ENCODE results near the gene CCDC71. TPM values are rescaled to one million over a fixed set of nuclear protein-coding genes. Genes with fewer than 3 reads are reported as not detected.

The CCDC71 gene
- total RNA-seq, 4 donors from 2014 or later: 15.6 to 31.2 (median 25.3) TPM

- WGBS, 2 donors (ENCODE audit: low coverage in 1 of 2): 100% methylated on average over 1 of the region's 9 CpGs; no CpG with 5 or more reads in 1 of the 2 donors
- peak overlapping the region in 3 of 4 donors; percentile 90 to 94 (median 92) for H3K27ac ChIP-seq
- no peak for TF ChIP-seq CTCF (IDR thresholded peaks at IDR 0.05)
- TF ChIP-seq POLR2A (IDR thresholded peaks at IDR 0.05): no peak
- no peak for TF ChIP-seq EP300 (IDR thresholded peaks at IDR 0.05)
- no peak for TF ChIP-seq POLR2AphosphoS5 (IDR thresholded peaks at IDR 0.05)
- H3K4me1 ChIP-seq: peaks cover 0 to 66% (median 29%) of the 10 kb centered on the region in 3 donors
- H3K4me3 ChIP-seq: peak overlapping the region in 1 of 2 donors; percentile 92
- no peak for ATAC-seq
- peaks cover 0 to 46% of the 10 kb centered on the region in 2 donors for H3K36me3 ChIP-seq
- no peaks in the 10 kb centered on the region for H3K9me3 ChIP-seq
- no peaks in the 10 kb centered on the region for H3K27me3 ChIP-seq
Measured at GRCh38 chr3:49174397-49174985, 8.4 kb upstream of the CCDC71 start.

GRCh38 chr3:49173792-49174170, 7.7 kb upstream of the CCDC71 start:
- no peak for ATAC-seq
- TF ChIP-seq CTCF (IDR thresholded peaks at IDR 0.05) (no peak), POLR2AphosphoS5 (IDR thresholded peaks at IDR 0.05) (no peak), EP300 (IDR thresholded peaks at IDR 0.05) (no peak), POLR2A (IDR thresholded peaks at IDR 0.05) (no peak)
- peak overlapping the region in 3 of 4 donors; percentile 90 to 94 (median 92) for H3K27ac ChIP-seq
- H3K36me3 ChIP-seq: peaks cover 0 to 46% of the 10 kb centered on the region in 2 donors
- H3K4me3 ChIP-seq: peak overlapping the region in 1 of 2 donors; percentile 92
- WGBS, 2 donors (ENCODE audit: low coverage in 1 of 2): 0% methylated on average over 1 of the region's 4 CpGs; no CpG with 5 or more reads in 1 of the 2 donors
- H3K27me3 ChIP-seq: no peaks in the 10 kb centered on the region
- H3K9me3 ChIP-seq: no peaks in the 10 kb centered on the region
- peaks cover 0 to 66% (median 29%) of the 10 kb centered on the region in 3 donors for H3K4me1 ChIP-seq

GRCh38 chr3:49173116-49173791, 7.1 kb upstream of the CCDC71 start:
- peak overlapping the region; percentile 62 to 94 (median 91) for H3K27ac ChIP-seq

GRCh38 chr3:49172551-49173041, 6.5 kb upstream of the CCDC71 start:
- no peak for TF ChIP-seq CTCF (IDR thresholded peaks at IDR 0.05)
- no peak for TF ChIP-seq POLR2A (IDR thresholded peaks at IDR 0.05)
- no peak for TF ChIP-seq EP300 (IDR thresholded peaks at IDR 0.05)
- TF ChIP-seq POLR2AphosphoS5 (IDR thresholded peaks at IDR 0.05): no peak
- H3K27me3 ChIP-seq: no peaks in the 10 kb centered on the region
- no peak for ATAC-seq
- H3K9me3 ChIP-seq: no peaks in the 10 kb centered on the region
- peak overlapping the region; percentile 62 to 94 (median 91) for H3K27ac ChIP-seq
- WGBS, 2 donors (ENCODE audit: low coverage in 1 of 2): 0 to 20% methylated on average over 1 of the region's 7 CpGs
- H3K4me1 ChIP-seq: peaks cover 0 to 66% (median 29%) of the 10 kb centered on the region in 3 donors
- H3K4me3 ChIP-seq: peak overlapping the region; percentile 62 to 92
- H3K36me3 ChIP-seq: peaks cover 0 to 40% of the 10 kb centered on the region in 2 donors

More at GRCh38 chr3:49173116-49173791, 7.1 kb upstream of the CCDC71 start:
- 0 to 14% methylated on average over 1 of the region's 3 CpGs for WGBS, 2 donors (ENCODE audit: low coverage in 1 of 2)
- no peak for ATAC-seq
- Histone ChIP-seq H3K27me3 (no peaks in the 10 kb centered on the region), H3K4me1 (peaks cover 0 to 66% (median 29%) of the 10 kb centered on the region in 3 donors), H3K36me3 (peaks cover 0 to 46% of the 10 kb centered on the region in 2 donors), H3K9me3 (no peaks in the 10 kb centered on the region), H3K4me3 (peak overlapping the region; percentile 62 to 92)
- TF ChIP-seq POLR2A (IDR thresholded peaks at IDR 0.05) (no peak), EP300 (IDR thresholded peaks at IDR 0.05) (no peak), POLR2AphosphoS5 (IDR thresholded peaks at IDR 0.05) (no peak), CTCF (IDR thresholded peaks at IDR 0.05) (no peak)
